UCSD-AML1 (cell line): ENCODE results near the gene FGF22.

ENCODE experiments used
- DNase-seq: peaks from one replicate; lab custom pipeline; 2025; ENCODE audit not compliant: unreplicated experiment; lab: John Stamatoyannopoulos, UW

FGF22 gene

DNA sequence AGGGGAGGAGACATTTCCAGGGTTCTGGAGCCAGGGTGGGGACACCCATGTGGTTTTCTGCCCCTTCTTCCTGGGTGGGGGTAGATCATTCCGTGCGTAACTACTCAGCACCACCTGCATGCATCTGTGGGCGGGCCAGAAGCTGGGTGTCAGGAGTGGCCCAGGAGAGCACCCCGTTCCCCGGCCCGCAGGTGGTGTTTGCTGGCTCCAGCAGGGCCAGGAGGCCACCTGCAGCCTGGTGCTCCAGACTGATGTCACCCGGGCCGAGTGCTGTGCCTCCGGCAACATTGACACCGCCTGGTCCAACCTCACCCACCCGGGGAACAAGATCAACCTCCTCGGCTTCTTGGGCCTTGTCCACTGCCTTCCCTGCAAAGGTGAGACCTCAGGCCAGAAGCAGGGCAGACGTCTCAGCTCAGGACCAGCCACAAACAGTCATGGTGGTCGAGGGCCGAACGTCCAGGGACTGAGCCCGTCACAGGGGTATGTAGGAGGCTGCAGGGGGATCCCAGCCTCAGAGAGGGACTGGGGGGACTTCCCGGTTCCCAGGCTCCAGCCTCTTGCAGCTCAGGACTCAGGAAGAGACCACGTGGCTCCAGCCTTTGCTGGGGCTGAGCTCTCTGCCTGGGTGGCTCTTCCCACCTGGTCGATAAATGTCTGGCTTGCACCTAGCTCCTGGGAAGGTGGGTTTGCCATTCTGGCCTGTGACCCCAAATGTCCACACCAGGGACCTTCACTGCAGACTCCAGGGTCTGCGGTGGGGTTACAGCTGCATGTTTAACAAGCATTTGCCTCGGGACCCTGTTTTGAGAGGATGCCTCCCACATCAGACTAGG is 38.1 kb downstream of the FGF22 start:
- no peak for DNase-seq

DNA sequence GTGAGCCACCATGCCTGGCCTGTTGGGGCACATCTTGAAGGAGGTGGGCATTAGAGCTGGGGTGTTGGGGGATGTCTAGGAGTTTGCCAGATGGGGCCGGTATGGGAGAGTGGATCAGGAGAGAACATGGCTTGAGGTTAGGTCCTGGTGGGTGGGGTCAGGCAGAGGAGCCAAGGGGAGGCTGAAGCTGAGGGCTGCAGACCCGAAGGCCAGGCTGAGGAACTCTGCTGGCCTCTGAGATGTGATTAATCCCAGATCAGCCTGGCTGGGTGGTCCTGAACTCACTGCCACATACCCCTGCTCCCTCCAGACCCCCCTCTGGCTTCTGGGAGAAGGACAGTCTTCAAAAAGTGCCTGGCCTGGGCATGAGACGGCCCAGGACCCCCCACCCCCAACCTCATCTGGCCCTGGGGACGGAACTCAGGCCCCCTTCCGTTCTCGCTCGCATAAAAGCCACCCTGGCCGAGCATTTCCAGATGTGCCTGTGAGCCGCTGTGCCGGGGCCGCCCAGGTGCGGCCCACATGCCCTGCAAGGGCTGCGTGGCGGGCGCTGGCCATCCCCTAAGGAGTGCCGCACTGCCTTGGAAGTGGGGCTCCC is 39.2 kb downstream of the FGF22 start:
- DNase-seq, result no peak

DNA sequence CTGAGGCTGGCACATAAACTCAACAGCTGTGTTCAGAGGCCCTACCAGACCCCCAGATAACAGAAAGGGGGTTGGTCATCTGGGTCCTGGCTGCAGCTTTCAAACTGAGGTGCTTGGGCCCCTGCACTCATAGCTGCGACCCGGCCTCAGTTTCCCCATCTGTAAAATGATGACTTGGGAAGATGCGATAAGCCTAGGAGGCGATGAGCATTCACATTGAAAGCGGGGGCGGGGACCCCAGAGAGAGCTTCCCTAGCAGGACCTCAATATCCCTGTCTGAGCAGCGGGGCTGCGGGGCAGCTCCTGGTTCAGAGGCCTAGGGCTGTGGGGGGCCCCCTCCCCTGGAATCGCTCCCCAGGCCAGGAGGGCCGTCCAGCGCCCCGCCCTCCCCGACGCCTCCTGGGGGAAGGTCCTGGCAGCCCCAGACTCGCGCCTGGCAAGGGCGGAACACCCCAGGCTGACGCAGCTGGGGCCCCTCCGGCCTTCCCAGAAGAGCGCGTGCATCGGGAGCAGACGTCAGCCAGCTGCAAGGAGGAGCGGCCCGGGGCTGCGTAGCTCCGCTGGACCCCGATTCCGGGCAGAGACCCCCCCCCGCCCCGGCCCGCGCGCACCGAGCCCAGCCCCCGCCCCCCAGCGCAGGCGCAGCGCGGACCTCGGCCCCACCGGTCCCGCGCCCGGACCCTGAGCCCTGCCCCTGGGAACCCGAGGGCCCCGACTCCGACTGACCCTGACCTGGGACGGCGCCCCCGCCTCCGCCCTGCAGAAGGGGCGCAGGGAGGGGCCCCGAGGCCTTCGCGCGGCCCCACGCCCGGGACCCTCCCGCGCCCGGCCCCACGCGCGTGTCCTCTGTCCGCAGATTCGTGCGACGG is 40.0 kb downstream of the FGF22 start:
- DNase-seq, result peak; percentile 42

DNA sequence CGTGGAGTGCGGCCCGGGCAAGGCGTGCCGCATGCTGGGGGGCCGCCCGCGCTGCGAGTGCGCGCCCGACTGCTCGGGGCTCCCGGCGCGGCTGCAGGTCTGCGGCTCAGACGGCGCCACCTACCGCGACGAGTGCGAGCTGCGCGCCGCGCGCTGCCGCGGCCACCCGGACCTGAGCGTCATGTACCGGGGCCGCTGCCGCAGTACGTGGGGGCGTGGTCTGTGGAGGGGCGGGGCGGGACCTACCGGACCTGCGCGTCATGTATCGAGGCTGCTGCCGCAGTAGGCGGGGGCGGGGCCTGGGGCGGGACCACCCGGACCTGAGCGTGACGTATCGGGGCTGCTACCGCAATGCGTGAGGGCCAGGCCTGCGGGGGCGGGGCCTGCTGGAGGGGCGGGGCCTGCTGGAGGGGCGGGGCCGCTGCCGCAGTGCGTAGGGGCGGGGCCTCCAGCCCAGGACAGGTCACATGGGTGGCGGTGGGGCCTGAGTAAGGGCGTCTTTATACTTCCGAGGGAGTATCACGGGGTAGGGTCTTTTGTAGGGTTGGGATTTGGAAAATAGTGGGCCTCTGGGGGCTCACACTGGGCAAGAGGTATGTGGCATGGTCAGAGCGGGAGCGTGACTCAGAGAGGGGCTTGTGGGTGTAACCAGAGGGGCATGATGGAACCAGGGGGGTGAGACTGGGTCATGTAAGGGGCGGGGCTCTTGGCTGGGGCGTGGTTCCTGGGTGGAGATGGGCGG is 40.8 kb downstream of the FGF22 start:
- DNase-seq, result peak; percentile 100

DNA sequence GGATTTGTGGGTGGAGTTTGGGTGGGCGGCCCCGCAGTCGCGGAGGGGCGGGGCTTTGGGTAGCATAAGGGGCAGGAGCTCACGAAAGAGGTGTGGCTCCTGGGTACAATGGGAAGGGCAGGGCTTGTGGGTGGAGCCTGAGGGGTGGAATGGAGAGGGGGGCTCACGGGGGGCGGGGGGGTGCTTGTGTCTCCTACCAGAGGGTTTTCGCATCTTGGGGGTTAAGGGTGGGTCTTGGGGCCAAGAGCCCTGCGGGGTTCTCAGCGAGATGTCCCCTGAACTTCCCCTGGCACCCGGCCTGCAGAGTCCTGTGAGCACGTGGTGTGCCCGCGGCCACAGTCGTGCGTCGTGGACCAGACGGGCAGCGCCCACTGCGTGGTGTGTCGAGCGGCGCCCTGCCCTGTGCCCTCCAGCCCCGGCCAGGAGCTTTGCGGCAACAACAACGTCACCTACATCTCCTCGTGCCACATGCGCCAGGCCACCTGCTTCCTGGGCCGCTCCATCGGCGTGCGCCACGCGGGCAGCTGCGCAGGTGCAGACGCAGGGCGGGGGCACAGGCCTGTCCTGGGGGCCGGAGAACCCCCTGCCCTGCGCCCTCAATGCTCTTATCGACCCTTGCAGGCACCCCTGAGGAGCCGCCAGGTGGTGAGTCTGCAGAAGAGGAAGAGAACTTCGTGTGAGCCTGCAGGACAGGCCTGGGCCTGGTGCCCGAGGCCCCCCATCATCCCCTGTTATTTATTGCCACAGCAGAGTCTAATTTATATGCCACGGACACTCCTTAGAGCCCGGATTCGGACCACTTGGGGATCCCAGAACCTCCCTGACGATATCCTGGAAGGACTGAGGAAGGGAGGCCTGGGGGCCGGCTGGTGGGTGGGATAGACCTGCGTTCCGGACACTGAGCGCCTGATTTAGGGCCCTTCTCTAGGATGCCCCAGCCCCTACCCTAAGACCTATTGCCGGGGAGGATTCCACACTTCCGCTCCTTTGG is 41.6 kb downstream of the FGF22 start:
- DNase-seq, result no peak

DNA sequence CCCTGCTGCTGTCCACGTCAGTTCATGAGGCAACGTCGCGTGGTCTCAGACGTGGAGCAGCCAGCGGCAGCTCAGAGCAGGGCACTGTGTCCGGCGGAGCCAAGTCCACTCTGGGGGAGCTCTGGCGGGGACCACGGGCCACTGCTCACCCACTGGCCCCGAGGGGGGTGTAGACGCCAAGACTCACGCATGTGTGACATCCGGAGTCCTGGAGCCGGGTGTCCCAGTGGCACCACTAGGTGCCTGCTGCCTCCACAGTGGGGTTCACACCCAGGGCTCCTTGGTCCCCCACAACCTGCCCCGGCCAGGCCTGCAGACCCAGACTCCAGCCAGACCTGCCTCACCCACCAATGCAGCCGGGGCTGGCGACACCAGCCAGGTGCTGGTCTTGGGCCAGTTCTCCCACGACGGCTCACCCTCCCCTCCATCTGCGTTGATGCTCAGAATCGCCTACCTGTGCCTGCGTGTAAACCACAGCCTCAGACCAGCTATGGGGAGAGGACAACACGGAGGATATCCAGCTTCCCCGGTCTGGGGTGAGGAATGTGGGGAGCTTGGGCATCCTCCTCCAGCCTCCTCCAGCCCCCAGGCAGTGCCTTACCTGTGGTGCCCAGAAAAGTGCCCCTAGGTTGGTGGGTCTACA is 43.1 kb downstream of the FGF22 start:
- no peak for DNase-seq

DNA sequence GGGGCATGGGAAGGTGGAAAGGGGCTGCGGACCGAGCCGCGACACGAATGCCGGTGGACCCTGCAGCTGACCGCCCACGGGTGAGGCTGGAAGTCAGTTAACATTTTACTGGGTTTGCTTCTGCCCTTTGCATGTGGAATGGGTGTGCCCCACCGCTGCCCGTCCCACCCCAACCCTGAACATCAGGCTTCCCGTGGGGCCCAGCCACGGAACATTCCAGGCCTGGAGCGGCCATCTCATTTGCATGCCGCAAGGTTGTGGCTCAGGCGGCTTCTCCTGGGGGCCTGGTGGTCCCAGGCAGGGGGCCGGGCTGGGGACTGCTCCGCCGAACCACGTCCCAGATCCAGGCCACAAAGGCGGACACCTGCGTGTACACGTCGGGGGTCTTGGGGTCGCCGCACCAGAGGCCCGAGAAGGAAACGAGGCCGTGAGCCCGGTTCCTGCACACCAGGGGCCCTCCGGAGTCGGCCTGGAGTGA is 45.8 kb downstream of the FGF22 start:
- no peak for DNase-seq

DNA sequence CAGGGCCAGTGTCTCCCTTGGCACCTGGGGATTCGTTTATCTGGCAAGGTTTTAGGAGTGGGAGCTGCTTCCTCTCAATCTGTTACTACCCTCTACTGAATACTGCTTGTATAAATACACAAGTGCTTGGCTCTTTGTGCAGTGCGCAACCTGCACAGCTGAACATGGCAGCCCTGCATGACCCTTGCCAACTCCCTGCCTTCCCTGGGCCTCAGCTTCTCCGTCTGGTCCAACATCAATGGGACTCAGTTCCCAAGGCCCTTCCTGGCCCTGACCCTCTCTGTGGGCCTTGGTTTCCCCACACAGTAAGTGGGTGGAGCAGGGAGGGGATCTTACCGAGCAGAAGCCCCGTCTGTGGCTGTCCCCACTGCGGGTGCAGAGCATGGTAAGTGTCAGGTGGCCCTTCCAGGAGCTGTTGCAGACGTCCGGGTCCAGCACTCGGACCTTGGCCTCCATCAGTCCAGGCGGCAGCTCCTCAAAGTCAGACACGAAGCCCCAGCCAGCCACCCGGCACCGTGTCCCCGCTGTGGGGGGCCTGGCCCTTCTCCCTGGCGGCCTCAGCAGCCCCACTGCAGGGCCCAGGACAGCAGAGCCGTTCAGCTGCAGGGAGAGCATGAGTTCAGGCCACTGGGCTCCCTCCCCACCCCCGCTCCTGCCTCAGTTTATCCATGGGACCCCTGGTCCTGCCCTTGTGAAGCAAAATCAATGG is 47.1 kb downstream of the FGF22 start:
- DNase-seq, result no peak

DNA sequence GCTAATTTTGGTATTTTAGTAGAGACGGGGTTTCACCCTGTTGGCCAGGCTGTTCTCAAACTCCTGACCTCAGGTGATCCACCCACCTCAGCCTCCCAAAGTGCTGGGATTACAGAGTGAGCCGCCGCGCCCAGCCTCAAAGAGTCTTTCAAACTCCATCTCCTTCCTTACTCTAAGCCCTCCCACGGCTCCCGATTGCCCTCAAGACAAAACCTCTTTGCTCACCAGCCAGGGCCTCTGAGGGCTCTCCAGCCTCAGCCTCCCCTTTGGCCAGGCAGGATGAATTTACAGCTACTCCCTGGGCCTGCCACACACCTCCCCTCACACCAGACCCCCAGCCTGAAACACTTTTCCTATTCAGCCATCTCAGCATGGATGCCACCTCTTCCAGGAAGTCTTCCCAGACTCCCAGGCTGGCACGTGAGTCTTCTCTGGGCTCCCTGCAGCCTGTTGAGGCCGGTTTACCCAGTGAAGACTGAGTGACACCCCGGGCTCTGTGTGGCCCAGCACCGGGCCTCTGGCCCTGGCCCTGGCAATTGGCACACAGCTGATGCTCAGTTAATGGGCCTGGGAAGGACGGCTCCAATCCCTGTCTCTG is 48.0 kb downstream of the FGF22 start:
- DNase-seq, result no peak

DNA sequence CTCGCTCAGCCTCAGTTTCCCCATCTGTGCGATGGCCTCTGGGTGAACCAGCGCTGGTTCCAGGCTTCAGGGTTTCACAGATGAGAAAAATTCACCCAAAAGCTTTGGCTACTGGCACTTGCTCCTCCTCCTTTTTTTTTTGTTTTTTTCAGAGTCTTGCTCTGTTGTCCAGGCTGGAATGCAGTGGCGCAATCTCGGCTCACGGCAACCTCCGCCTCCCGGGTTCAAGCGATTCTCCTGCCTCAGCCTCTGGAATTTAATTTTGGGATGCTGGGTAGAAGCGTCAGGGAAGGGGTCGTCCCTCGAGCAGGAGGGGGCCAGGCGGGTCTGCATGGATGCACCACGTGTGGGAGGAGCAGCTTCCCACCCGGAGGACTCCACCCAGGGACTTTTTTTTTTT is 48.5 kb downstream of the FGF22 start:
- no peak for DNase-seq

DNA sequence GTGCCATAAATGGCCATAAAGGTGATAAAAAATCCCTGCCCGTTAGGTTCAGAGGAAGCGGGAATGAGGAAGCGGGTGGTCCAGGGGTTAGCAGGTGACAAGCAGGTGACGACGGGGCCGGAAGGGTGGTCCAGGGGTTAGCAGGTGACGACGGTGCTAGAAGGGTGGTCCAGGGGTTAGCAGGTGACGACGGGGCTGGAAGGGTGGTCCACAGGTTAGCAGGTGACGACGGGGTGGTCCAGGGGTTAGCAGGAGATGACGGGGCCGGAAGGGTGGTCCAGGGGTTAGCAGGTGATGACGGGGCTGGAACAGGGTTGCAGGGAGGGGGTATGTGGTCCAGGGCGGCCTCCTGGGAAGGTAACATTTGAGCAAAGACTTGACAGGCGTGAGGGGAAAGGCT is 49.3 kb downstream of the FGF22 start:
- DNase-seq, result no peak

DNA sequence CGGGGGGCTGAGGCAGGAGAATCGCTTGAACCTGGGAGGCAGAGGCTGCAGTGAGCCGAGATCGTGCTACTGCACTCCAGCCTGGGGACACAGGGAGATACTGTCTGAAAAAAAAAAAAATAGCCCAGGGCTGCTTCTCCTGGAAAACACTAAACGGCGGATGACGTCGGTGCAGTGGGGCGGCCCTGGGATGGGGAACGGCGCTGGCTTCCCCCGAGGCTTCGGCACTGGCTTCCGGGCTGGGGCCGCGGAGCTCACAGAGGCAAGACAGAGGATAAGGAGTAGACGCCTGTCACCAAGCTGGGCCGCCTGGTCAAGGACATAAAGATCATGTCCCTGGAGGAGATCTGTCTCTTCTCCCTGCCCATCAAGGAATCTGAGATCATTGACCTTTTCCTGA is 50.5 kb downstream of the FGF22 start:
- DNase-seq, result no peak
